Tibial artery (tissue), 4 donors: ENCODE data around the gene INTS2.
"Not testable (repeated sequence)": the region's sequence is repeated elsewhere in the genome, so short reads cannot be mapped to it uniquely, and the experiment has no call there.

ENCODE experiments used
- DNase-seq, 2 donors: peaks; one replicate each; pipeline ENCODE4 v3.0.0-alpha.2; 2019
- H3K27ac ChIP-seq, 2 donors: fragments of 200-600 bp; sonication (generic) in 1 of 2; 1 replicate in 1 of 2; 2 replicates in 1 of 2; pipeline ENCODE4 v1.5.1; 2018 to 2019; ENCODE audit warnings: mild to moderate bottlenecking in 1 of 2
- H3K27me3 ChIP-seq, 2 donors: fragments of 200-600 bp; sonication (generic) in 1 of 2; one replicate each; pipeline versions ENCODE4 v1.5.1 to v1.6.0; 2016 to 2019
- H3K36me3 ChIP-seq, 3 donors: fragments of 200-600 bp; sonication (generic) in 2 of 3; one replicate each; pipeline ENCODE4 v1.5.1; 2016 to 2019; ENCODE audit warnings: mild to moderate bottlenecking in 2 of 3
- H3K4me1 ChIP-seq, 4 donors: fragments of 200-600 bp; sonication (generic) in 2 of 4; 1 replicate in 3 of 4; 2 replicates in 1 of 4; pipeline ENCODE4 v1.5.1; 2016 to 2019
- H3K4me3 ChIP-seq, 2 donors: fragments of 200-600 bp; sonication (generic) in 1 of 2; 1 replicate in 1 of 2; 2 replicates in 1 of 2; pipeline ENCODE4 v1.5.1; 2018 to 2019; ENCODE audit warnings: mild to moderate bottlenecking in 2 of 2
- H3K9me3 ChIP-seq, 3 donors: fragments of 200-600 bp; sonication (generic) in 1 of 3; one replicate each; pipeline ENCODE4 v1.5.1; 2016 to 2019
- intact Hi-C: fragments of 100-400 bp; cut with DNase I; formaldehyde crosslinking; loops from one replicate; pipeline ENCODE4 v1.15.0; 2023; ENCODE audit warnings: low total_unique reads
- TF ChIP-seq, protein P1 (sequence below), 2 experiments: fragments of 200-600 bp in 1 of 2; fragments of 450-650 bp in 1 of 2; IDR thresholded peaks; one replicate each; pipeline ENCODE4 v1.5.1; 2017 to 2019; ENCODE audit warnings: antibody characterized with exemption in 2 of 2, mild to moderate bottlenecking in 1 of 2, moderate library complexity in 1 of 2

Gene INTS2

DNA sequence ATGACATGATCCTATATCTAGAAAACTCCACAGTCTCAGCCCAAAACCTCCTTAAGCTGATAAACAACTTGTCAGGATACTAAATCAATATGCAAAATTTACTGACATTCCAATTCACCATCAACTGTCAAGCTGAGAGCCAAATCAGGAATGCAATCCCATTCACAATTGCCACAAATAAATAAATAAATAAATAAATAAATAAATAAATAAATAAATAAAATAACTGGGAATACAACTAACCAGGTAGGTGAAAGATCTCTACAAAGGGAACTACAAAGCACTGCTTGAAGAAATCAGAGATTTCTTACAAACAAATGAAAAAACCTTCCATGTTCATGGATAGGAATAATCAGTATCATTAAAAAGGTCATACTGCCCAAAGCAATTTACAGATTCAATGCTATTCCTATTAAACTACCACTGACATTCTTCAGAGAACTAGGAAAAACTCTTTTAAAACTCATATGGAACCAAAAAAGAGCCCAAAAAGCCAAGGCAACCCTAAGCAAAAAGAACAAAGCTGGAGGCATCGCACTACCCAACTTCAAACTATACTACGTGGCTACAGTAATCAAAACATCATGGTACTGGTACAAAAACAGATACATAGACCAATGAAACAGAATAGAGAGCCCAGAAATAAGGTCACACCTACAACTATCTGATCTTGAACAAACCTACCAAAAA, 102.2 kb downstream of the INTS2 start:
- no peak overlapping the region for H3K27ac ChIP-seq
- TF ChIP-seq, protein P1, sequence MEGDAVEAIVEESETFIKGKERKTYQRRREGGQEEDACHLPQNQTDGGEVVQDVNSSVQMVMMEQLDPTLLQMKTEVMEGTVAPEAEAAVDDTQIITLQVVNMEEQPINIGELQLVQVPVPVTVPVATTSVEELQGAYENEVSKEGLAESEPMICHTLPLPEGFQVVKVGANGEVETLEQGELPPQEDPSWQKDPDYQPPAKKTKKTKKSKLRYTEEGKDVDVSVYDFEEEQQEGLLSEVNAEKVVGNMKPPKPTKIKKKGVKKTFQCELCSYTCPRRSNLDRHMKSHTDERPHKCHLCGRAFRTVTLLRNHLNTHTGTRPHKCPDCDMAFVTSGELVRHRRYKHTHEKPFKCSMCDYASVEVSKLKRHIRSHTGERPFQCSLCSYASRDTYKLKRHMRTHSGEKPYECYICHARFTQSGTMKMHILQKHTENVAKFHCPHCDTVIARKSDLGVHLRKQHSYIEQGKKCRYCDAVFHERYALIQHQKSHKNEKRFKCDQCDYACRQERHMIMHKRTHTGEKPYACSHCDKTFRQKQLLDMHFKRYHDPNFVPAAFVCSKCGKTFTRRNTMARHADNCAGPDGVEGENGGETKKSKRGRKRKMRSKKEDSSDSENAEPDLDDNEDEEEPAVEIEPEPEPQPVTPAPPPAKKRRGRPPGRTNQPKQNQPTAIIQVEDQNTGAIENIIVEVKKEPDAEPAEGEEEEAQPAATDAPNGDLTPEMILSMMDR (IDR thresholded peaks at IDR 0.05) = no peak
- H3K36me3 ChIP-seq = no peaks in the 10 kb centered on the region
- no peaks in the 10 kb centered on the region for H3K27me3 ChIP-seq
- no peak overlapping the region for H3K4me3 ChIP-seq
- H3K4me1 ChIP-seq = no peaks in the 10 kb centered on the region
- DNase-seq = no peak
- H3K9me3 ChIP-seq = peaks cover 0 to 8% (median 0%) of the 10 kb centered on the region in 3 donors
- intact Hi-C loops = no loop called here

DNA sequence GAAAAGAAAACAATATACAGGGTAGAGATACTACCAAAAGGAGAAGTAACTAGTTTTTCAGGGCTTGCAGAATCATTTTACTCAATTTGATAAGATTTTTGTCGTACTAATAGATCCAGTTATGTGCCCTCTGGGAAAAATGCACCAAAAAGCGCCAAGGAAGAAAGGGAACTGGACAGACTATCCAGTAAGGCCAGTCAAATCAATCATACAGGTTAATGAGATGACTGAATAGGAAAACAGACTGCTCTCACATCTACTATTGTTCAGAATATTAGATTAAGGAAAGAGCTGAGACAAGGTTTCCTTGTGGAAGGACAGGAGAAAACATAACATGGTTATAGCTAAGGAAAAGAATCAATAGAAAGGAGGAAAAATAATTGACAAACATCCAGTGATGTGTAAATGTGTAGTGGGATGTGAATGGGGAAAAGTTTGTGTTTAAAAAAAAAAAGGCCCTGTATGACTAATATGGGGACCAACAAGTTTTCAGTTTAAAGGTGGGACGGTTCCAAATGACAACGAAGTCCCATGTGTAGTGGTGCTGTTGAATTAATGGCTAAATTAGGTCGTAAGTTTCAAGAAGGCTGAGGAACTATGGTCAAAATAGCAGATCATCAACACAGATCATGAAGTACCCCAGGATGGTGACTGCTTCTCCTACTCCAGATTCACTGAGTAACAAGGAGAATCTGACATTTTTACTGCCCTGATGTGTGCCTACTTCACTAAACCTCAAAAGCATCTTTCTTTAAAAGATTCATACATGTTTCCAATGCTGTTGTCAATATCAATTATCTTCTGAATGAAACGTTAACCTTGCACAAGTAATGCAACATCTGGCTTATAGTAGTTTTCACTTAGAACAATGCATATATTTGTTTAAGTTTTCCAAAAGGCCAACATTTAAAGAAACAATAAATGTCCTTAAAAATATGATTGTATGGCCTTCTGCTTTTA, 105.2 kb downstream of the INTS2 start:
- Histone ChIP-seq H3K27me3 (no peaks in the 10 kb centered on the region), H3K4me3 (no peak overlapping the region), H3K4me1 (no peaks in the 10 kb centered on the region), H3K27ac (no peak overlapping the region), H3K9me3 (peaks cover 0 to 8% (median 0%) of the 10 kb centered on the region in 3 donors), H3K36me3 (no peaks in the 10 kb centered on the region)
- intact Hi-C loops = no loop called here
- DNase-seq = no peak
- TF ChIP-seq, protein P1 (IDR thresholded peaks at IDR 0.05) = no peak

DNA sequence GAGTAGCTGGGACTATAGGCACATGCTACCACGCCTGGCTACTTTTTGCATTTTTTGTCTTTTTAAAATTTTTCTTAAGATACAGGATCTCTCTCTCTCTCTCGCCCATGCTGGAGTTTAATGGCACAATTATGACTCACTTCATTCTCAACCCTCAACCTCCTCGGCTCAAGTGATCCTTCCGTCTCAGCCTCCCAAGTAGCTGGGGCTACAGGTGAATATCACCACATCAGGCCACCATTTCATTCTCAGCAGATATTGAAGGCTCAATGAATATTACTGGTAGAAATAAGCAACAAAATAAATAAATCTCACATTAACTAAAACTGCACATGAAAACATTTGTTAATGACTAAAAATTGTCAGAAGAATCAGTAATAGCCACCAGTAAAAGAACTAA, 106.1 kb downstream of the INTS2 start:
- peaks cover 0 to 8% (median 0%) of the 10 kb centered on the region in 3 donors for H3K9me3 ChIP-seq
- H3K27me3 ChIP-seq = no peaks in the 10 kb centered on the region
- H3K4me1 ChIP-seq = no peaks in the 10 kb centered on the region
- H3K27ac ChIP-seq = no peak overlapping the region
- no peaks in the 10 kb centered on the region for H3K36me3 ChIP-seq
- intact Hi-C loops = no loop called here
- no peak for DNase-seq
- TF ChIP-seq, protein P1 (IDR thresholded peaks at IDR 0.05) = no peak
- H3K4me3 ChIP-seq = no peak overlapping the region

DNA sequence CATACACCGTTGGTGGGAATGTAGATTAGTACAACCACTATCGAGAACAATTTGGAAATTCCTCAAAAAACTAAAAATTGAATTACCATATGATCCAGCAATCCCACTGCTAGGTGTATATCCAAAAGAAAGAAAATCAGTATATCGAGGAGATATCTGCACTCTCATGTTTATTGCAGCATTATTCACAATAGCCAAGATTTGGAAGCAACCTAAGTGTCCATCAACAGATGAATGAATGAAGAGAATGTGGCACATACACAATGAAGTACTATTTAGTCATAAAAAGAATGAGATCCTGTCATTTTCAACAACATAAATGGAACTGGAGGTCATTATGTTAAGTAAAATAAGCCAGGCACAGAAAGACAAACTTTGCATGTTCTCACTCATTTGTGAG, 108.5 kb downstream of the INTS2 start:
- DNase-seq, H3K4me1 ChIP-seq, H3K9me3 ChIP-seq, H3K27ac ChIP-seq, H3K4me3 ChIP-seq, H3K36me3 ChIP-seq, H3K27me3 ChIP-seq, intact Hi-C loops: not testable (repeated sequence)

DNA sequence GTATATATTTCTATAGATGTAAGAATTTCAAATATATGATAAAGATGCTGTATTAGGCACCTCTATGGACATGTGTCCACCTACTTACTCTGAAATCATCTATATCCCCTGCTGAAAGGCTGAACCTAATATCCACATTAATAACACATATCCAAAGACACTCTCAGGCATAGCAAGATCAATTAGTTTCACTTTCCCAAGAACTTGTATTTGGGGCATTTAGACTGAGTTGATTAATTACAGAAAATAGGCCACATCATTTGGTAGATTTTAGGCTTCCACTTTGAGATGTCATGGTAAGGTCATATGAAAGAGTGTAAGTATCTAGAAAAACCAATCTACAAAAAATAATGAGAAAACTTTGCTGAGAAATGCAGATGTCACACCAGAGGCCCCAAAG, 109.6 kb downstream of the INTS2 start:
- Histone ChIP-seq H3K9me3 (peaks cover 0 to 8% (median 0%) of the 10 kb centered on the region in 3 donors), H3K27me3 (no peaks in the 10 kb centered on the region), H3K4me3 (no peak overlapping the region), H3K27ac (no peak overlapping the region), H3K4me1 (no peaks in the 10 kb centered on the region), H3K36me3 (no peaks in the 10 kb centered on the region)
- no peak for DNase-seq
- intact Hi-C loops = no loop called here
- TF ChIP-seq, protein P1 (IDR thresholded peaks at IDR 0.05) = no peak

DNA sequence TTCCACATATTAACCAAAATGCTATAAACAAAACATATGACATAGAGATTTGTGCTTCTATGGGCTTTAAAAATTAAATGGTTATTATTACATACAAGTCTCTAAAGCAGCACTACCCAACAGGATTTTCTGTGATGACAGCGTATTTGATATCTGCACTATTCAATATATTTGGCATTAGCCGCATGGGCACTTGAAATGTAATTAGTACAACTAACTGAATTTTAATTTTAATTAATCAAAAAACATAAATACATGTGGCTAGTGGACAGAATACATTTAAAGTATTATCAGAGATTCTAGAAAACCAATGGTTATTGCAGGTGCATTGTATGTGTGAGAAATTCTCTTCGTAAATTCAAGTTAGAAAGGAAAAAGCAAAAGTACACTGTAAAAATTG, 110.3 kb downstream of the INTS2 start:
- Histone ChIP-seq H3K4me3 (no peak overlapping the region), H3K27ac (no peak overlapping the region), H3K36me3 (no peaks in the 10 kb centered on the region), H3K4me1 (no peaks in the 10 kb centered on the region), H3K9me3 (peaks cover 0 to 8% (median 0%) of the 10 kb centered on the region in 3 donors), H3K27me3 (no peaks in the 10 kb centered on the region)
- no peak for DNase-seq
- intact Hi-C loops = no loop called here
- TF ChIP-seq, protein P1 (IDR thresholded peaks at IDR 0.05) = no peak
